A673 (cell line): Measurements from ENCODE around the gene BAIAP2L2.
"Not testable (repeated sequence)": the region's sequence is repeated elsewhere in the genome, so short reads cannot be mapped to it uniquely, and the experiment has no call there.

Source experiments
- CTCF ChIP-seq: fragments of 300-800, 200-600 bp; sonication (generic); conservative IDR thresholded peaks from 2 replicates; pipeline ENCODE4 v1.5.1; 2017; ENCODE audit warnings: low read depth, mild to moderate bottlenecking, antibody characterized with exemption, low read length, moderate library complexity, mixed read lengths
- EZH2 ChIP-seq: fragments of 200-600 bp; sonication (generic); IDR thresholded peaks from 2 replicates; pipeline ENCODE4 v1.6.1; 2017; ENCODE audit warnings: borderline replicate concordance, low read depth, mild to moderate bottlenecking, mixed read lengths, antibody characterized with exemption, low read length; ENCODE audit not compliant: poor library complexity, severe bottlenecking

DNA sequence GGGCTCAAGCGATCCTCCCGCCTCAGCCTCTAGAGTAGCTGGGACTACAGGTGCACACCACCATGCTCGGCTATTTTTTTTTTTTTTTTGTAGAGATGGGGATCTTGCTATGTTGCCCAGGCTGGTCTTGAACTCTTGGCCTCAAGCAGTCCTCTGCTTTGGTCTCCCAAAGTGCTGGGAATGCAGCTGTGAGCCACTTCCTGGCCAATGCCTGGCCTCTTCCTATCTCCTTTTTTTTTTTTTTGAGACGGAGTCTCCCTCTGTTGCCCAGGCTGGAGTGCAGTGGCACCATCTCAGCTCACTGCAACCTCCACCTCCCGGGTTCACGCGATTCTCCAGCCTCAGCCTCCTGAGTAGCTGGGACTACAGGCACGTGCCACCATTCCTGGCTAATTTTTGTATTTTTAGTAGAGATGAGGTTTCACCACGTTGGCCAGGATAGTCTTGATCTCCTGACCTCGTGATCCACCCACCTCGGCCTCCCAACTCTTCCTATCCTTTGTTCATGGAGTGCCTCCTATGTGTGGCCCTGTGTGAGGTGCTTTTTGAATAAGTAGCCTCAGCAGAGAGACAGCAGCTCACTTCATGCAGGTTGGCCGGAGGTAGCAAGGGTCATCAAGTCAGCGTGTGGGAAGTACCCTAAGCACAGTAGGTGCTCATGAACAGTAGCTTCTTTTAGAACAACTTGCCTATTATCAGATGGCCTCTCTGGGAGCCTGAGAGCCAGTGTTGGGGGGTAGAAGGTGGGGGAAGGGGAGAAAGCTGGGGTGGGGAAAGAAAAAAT, 72.9 kb downstream of the BAIAP2L2 start:
- TF ChIP-seq CTCF, EZH2: not testable (repeated sequence)
